Upper lobe of left lung (tissue), 6 donors: ENCODE measurements around the gene MEGF6. TPM values are rescaled to one million over a fixed set of nuclear protein-coding genes. Genes with fewer than 3 reads are reported as not detected.
A peak's percentile ranks its signal among the peaks of the same experiment; 100 is the strongest.

Experiments
- ATAC-seq, 2 donors: fragments of 200-7000 bp; cut with Tn5 transposase; one replicate each; pipeline ENCODE4 v1.9.1; 2022; ENCODE audit warnings: mild to moderate bottlenecking in 2 of 2, moderate library complexity in 2 of 2; ENCODE audit not compliant: low FRiP score in 2 of 2
- DNase-seq, 2 donors: peaks; one replicate each; pipeline ENCODE4 v3.0.0-alpha.2; 2019 to 2020
- H3K27ac ChIP-seq, 4 donors: fragments of 200-600 bp; sonication (generic); one replicate each; pipeline ENCODE4 v1.5.1; 2016 to 2019
- H3K27me3 ChIP-seq, 4 donors: fragments of 200-600 bp; sonication (generic); one replicate each; pipeline ENCODE4 v1.5.1; 2017 to 2019
- H3K36me3 ChIP-seq, 4 donors: fragments of 200-600 bp; sonication (generic); one replicate each; pipeline ENCODE4 v1.5.1; 2016 to 2019
- H3K4me1 ChIP-seq, 4 donors: fragments of 200-600 bp; sonication (generic); one replicate each; pipeline ENCODE4 v1.5.1; 2018 to 2019
- H3K4me3 ChIP-seq, 4 donors: fragments of 200-600 bp; sonication (generic); one replicate each; pipeline ENCODE4 v1.5.1; 2017 to 2019; ENCODE audit warnings: mild to moderate bottlenecking in 2 of 4, moderate library complexity in 1 of 4
- H3K9me3 ChIP-seq, 4 donors: fragments of 200-600 bp; sonication (generic); one replicate each; pipeline ENCODE4 v1.5.1; 2018 to 2019
- CTCF ChIP-seq, 6 experiments: fragments of 450-650 bp in 4 of 6; fragments of 200-600 bp in 2 of 6; sonication (generic) in 2 of 6; IDR thresholded peaks; one replicate each; pipeline ENCODE4 v1.5.1; 2016 to 2019; ENCODE audit warnings: antibody characterized with exemption in 6 of 6
- EP300 ChIP-seq, 4 donors: sonication (generic); formaldehyde crosslinking; IDR thresholded peaks; one replicate each; pipeline ENCODE4 v1.5.1; 2017; ENCODE audit warnings: antibody characterized with exemption in 4 of 4, control low read depth in 2 of 4
- POLR2A ChIP-seq, 4 donors: fragments of 450-650 bp; IDR thresholded peaks; one replicate each; pipeline ENCODE4 v1.5.1; 2016 to 2017; ENCODE audit warnings: antibody characterized with exemption in 4 of 4, mild to moderate bottlenecking in 2 of 4
- POLR2AphosphoS5 ChIP-seq, 2 donors: sonication (generic); formaldehyde crosslinking; IDR thresholded peaks; one replicate each; pipeline ENCODE4 v1.5.1; 2017; ENCODE audit warnings: antibody characterized with exemption in 2 of 2
- WGBS, 2 donors: methylation state at CpG; one replicate each; pipeline ENCODE4 v1.1.5; 2017 to 2018; 5-methylcytosine and 5-hydroxymethylcytosine counted together
- small RNA-seq, 4 donors: library from RNA; depleted of rRNA; stranded (forward); fragments of <200 nt; gene quantifications; one replicate each; pipeline ENCODE3, GENCODE V24; 2016
- total RNA-seq, 6 donors: library from RNA; depleted of rRNA in 4 of 6; stranded (reverse); fragments of >200 nt in 4 of 6; gene quantifications; one replicate each; pipeline versions ENCODE4 v1.1.0 to v1.2.1, GENCODE V29; 2016 to 2021
- donor health status: DM: no; HTN: no; CAD: no; lungs with moderate emphysema.
- donor health status: DM: no; HTN: yes; CAD: no; lungs with severe emphysema.

Gene MEGF6
- total RNA-seq, 6 donors from 2014 or later, result 23.8 to 128 (median 83.5) TPM

- DNase-seq (peak in 1 of 2 donors; percentile 56), ATAC-seq (no peak)
- no peak overlapping the region for H3K4me3 ChIP-seq
- H3K4me1 ChIP-seq, result no peaks in the 10 kb centered on the region
- H3K27me3 ChIP-seq, result peaks cover 0 to 4% (median 0%) of the 10 kb centered on the region in 4 donors
- H3K27ac ChIP-seq, result no peak overlapping the region
- no peaks in the 10 kb centered on the region for H3K36me3 ChIP-seq
- no peak for TF ChIP-seq CTCF (IDR thresholded peaks at IDR 0.05)
- no peak for TF ChIP-seq EP300 (IDR thresholded peaks at IDR 0.05)
- no peak for TF ChIP-seq POLR2AphosphoS5 (IDR thresholded peaks at IDR 0.05)
- TF ChIP-seq POLR2A (IDR thresholded peaks at IDR 0.05), result no peak
- 38 to 49% methylated on average over 9 to 10 of the region's 10 CpGs for WGBS, 2 donors
- H3K9me3 ChIP-seq, result no peaks in the 10 kb centered on the region
Observed at GRCh38 chr1:3440300-3440681, 171.0 kb downstream of the MEGF6 start.

Small RNAs within 50 kb of the gene (small RNA-seq; reads per million reads assigned to genes)
- 0 to 0.55 (median 0.26) reads per million in 4 donors for gene MIR551A

Other genes starting within 250 kb of the MEGF6 start
- gene ARHGEF16, start 156.8 kb downstream of the MEGF6 start, total RNA-seq, result 10 to 100 TPM; 11.9 to 28.9 (median 13.4) TPM
- 10 to 100 TPM; 16.6 to 48.3 (median 40.2) TPM for gene TPRG1L, start 13.5 kb upstream of the MEGF6 start, total RNA-seq
- gene WRAP73, start 38.6 kb upstream of the MEGF6 start, total RNA-seq, result 10 to 100 TPM; 14.0 to 33.5 (median 19.9) TPM
- gene TP73, start 41.0 kb upstream of the MEGF6 start, total RNA-seq, result 1 to 10 TPM in 5 of 6 donors, under 1 TPM in 1; 0.77 to 9.8 (median 4.1) TPM
- gene CCDC27, start 140.9 kb upstream of the MEGF6 start, total RNA-seq, result not detected
- 10 to 100 TPM in 4 of 6 donors, 1 to 10 TPM in 2; 2.8 to 20.8 (median 13.5) TPM for gene SMIM1, start 161.2 kb upstream of the MEGF6 start, total RNA-seq
- gene LRRC47, start 185.0 kb upstream of the MEGF6 start, total RNA-seq, result 10 to 100 TPM; 30.3 to 63.9 (median 39.3) TPM
- gene CEP104, start 245.7 kb upstream of the MEGF6 start, total RNA-seq, result 100 to 1,000 TPM in 1 of 6 donors, 10 to 100 TPM in 5; 37.7 to 118 (median 53.6) TPM
- 10 to 100 TPM in 2 of 6 donors, 1 to 10 TPM in 4; 7.1 to 16.8 (median 9.4) TPM for gene DFFB, start 246.0 kb upstream of the MEGF6 start, total RNA-seq